SKM-1 treated with dmso at 0.1 percent for 144 hours (cell line): ENCODE data around the gene NFATC1.

ENCODE experiments used
- DNase-seq: peaks from one replicate; lab custom pipeline; 2025; ENCODE audit not compliant: unreplicated experiment; lab: John Stamatoyannopoulos, UW

Gene NFATC1

GRCh38 chr18:79529991-79530390 lies 134.3 kb downstream of the NFATC1 start:
- DNase-seq = no peak

GRCh38 chr18:79530821-79531220 lies 135.1 kb downstream of the NFATC1 start:
- DNase-seq = no peak

GRCh38 chr18:79531386-79531785 lies 135.7 kb downstream of the NFATC1 start:
- no peak for DNase-seq

- DNase-seq = no peak
Measured at GRCh38 chr18:79531926-79532312, 136.2 kb downstream of the NFATC1 start.

DNA sequence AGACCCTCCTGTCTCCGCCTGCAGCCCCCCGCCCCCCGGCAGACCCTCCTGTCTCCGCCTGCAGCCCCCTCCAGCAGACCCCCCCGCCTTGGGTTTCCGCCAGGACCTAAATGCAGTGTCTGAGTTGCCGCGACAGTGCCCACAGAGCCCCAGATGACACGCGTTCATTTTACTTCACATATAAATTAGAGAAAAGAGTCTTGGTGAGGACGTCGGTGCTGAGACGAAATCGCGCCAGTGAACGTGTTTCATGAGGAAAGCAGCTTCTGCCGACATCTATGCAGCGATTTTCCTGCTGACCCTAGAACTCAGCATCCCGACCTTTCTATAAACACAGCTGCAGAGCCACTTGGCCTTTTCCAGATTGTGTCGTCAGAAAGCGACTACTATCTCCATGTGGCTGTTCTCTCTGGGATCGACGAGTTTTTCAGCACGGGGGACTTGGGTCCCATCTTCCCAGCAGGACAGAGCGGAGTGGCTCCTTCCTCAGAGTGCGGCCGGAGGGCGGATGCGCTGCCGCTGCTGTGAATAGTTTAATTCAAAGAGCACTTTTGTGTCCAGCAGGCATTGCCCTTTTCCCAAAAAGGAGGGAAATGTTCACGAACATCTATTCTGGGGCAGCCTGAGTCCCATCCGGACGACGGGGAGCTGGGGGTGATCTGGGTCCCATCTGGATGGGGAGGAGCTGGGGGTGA lies 136.7 kb downstream of the NFATC1 start:
- DNase-seq = no peak

DNA sequence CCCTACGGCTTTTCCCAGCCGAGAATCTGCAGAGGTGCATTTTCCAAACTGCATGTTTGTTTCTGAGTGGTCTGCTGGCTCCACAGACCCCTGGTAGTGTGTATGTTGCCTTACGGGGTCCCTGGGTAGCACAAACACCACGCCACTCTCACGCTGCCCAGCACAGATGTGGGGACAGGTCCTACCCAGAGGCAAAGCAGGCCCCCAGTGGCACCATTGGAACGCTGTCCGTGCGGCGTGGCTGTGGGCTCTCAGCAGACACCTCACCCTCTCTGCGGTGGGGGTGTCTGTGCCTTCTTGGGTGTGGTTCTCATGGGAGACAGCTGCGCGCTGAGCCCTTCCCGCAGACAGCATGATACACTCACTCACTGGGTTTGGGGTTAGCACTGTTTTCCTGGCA lies 137.4 kb downstream of the NFATC1 start:
- DNase-seq = no peak

DNA sequence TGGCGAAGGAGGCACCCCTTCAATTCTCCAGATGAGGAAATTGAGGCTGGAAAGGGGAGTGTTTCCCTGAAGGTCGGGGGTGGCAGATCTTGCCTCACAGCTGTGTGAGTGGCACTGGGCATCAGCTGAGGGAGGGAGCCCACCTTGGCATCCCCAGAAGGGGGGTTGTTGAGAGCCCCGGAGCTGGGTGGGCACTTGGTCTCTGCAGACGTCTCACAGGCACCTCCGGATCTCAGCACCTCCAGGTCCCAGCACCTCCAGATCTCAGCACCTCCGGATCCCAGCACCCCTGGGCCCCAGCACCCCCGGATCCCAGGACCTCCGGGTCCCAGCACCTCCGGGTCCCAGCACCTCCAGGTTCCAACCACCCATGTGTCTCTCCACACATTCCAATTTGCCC lies 137.9 kb downstream of the NFATC1 start:
- DNase-seq = no peak

DNA sequence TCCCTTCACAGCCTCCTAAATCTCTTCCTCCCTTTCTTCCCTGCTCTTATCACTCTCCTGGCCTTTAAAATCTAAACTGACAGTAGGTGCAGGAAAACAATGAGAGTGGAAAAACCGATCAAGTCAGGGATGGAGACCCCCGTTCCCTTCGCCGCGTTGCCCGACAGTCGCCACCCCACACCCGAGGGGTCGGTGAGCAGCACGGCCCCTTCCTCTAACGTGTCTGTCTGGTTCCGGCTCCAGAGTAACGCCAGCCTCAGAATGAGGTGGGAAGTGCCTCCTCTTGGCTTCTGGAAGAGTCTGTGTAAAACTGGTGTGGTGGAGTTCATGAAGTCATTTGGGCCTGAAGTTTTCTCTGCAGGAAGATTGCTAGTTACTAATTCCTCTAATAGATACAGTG lies 138.6 kb downstream of the NFATC1 start:
- DNase-seq = no peak

- no peak for DNase-seq
Measured at GRCh38 chr18:79537758-79538157, 142.0 kb downstream of the NFATC1 start.

DNA sequence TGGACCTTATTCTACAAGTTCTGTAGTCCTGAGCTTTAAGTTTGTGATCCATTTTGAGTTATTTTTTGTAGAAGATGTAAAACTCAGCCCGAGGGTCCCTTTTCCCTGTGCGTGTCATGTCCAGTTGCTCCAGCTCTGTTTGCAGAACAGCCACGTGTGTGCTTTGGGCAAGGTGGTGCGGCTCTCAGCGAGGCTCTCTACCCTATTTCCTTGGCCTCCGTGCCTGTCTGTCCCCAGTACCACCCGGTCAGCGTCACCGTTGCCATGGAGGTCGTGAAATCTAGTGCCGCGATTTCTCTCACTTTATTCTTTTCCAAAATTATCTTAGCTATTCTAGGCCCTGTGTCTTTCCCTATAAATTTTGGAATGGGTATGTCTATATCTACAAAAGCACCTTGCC lies 142.9 kb downstream of the NFATC1 start:
- no peak for DNase-seq

- no peak for DNase-seq
Measured at GRCh38 chr18:79540161-79540903, 144.6 kb downstream of the NFATC1 start.

- DNase-seq = no peak
Measured at GRCh38 chr18:79540904-79541282, 145.2 kb downstream of the NFATC1 start.

DNA sequence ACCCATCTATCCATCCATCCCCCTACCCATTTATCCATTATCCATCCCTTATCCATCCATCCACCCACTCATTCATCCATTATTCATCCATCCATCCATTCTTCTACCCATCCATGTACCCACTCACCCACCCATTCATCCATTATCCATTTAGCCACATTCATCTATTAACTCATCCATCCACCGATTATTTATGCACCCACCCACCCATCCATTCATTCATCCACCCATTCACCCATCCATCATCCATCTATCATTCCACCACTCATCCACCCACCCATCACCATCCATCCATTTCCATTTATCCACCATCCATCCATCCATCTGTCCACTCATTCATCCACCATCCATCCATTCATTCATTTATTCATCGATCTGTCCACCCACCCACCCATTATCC lies 146.5 kb downstream of the NFATC1 start:
- no peak for DNase-seq

DNA sequence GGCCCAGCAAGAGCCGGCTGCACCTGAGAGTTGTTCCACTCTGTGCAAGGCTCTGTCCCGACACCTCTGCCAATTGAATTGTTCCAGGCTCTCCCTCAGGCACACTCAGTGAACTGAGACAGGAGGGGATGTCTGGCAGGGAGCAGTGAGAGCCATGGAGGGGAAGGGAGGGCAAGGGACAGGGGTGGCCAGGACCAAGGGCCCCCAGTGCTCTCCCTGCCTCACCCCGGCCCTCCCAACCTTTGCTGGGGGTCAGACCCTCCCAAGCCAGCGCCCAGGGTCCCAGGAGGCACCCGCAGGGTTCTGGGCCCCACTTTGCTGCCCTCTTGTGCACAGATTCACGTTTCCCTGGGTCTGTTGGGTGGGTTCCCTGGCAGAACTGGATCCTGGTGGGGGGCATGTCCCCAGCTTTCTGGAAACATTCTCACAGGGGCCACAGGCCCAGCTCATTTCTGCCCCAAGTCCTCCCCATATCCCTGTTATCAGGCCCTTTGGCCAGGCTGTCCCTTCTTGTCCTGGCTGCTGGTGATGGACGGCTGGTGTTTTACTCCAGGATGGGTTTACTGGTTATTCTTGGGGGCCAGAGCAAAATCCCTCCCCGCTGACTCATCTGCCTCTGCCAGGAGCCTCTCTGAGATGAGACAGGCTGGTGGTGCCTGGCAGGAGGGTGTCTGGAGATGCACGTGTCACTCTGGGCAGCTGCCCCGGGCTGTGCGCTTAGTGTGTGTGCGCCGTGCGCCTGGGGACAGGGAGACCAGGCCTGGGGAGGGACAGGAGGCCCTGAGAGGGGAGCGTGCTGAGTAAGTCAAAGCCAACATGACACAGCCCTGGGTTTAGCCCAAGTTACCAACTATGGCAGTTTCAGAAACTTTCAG lies 147.4 kb downstream of the NFATC1 start:
- no peak for DNase-seq

GRCh38 chr18:79543861-79544385 lies 148.2 kb downstream of the NFATC1 start:
- DNase-seq = no peak

DNA sequence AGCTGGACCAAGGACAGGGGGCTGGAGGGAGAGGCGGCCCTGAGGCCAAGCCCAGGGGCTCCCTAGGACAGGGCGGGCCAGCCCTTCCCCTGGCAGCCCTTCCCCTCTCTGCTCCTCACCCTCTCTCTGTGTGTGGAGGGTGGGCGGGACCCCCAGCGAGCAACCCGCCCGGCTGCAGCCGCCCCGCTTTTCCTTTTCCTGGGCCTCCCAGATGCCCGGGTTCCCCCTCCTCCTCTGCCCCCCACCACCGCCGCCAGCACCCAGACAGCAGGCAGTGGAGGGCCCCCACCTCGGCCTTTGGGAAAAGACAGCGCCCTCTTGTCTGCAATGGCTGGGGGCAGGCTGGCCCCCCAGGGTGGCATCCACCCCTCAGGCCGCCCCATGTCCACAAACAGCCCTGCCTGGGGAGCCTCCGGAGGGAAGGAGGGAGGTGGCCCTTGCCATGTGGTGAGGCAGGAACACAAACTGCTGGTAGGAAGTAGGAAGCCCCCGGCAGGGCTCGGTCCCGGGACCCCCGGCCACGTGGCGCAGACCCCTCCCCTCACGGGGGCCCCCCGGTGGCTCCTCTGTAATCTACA lies 148.7 kb downstream of the NFATC1 start:
- no peak for DNase-seq

DNA sequence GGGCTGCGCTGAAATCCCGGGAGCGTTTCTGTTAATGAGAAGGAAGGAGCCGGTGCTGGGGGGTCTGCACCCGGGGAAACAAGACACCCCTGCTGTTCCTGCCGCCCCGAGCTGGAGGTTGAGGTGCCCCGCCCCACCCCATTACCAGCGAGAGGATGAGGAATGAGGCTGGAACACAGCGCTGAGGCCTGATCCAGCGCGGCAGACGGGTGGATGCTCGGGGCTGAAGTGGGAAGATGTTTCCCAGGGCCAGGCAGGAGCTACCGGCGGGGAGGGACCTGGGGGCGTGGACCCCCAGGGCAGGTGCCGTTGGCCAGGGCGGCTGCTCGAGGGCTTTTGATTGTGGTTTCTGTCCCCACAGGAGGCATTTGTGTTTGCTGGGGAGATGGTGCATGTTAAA lies 149.5 kb downstream of the NFATC1 start:
- no peak for DNase-seq

- DNase-seq = no peak
Measured at GRCh38 chr18:79545736-79546171, 150.0 kb downstream of the NFATC1 start.

DNA sequence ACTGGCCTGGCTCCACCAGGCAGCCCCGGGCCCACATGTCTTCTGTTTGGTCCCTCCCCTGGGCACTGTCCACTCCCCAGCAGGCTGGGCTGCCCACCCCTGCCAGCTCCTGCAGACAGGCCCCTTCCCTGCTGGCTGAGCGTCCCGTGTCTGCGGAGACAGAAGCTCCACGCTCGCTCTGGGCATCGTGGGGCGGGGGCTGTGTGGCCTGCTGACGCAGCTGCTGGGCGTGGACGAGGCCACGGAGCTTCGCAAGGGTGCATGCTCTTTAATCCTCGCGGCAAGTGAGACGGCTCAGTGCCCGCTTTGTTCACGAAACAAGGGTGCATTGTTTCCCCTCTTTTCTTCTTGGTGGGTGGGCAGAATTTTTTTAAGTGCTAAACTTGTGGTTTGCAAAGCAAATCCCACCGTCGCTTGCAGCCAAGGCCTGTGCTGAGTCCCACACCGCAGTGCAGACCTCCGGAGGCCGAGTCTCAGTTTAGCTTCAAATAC lies 151.1 kb downstream of the NFATC1 start:
- DNase-seq = no peak

DNA sequence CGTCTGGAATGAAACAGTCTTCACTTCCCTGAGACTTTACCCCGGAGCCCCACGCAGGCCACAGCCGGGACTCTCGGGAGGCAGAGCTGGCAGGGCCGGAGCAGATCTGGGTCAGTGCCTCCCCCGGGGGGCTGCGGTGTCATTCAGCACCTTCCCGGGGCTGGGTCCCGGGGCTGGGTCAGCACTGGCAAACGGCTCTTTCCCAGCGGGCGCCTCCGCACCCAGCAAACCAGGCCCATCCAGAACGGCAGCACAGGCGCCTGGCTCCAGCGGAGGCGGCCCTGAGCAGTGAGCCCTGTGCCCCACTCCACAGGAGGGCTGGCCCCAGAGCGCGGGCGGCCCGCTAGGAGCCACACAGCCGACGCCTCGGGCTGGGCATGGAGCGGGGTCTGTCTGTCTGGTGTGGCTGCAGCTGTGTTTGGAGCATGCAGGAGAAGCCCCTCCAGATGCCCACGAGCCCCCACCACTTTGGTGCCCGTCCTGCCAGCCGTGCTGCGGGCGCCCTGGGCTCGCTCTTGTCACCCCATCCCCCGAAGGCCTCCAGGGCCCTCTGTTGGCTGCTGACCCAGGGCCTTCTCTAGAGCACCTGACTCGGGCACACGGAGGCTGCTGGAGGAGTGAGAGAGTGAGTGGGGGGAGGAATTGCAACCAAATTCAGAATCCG lies 151.8 kb downstream of the NFATC1 start:
- no peak for DNase-seq

DNA sequence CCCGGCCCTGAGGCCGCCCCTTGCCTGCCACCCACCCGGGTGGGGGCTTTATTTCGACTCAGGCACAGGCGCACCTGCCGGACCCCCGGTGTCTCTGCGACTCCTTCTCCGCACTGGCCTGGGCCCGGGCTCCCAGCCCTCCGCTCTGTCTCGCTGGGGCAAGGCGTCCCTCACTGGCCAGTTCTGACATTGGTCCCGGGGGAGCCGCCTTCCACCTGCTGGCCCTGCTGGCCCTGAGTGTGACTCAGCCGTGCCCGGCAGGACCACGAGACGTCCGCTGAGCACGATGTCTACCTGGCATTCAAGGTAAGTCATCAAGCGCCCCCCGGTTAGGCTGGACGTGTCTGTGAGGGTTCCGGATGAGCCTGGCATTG lies 152.3 kb downstream of the NFATC1 start:
- no peak for DNase-seq
